COR-L47 (cell line): ENCODE measurements around the gene RELA.

ENCODE experiments used
- DNase-seq: peaks from one replicate; lab custom pipeline; 2025; lab: John Stamatoyannopoulos, UW

RELA gene

GRCh38 chr11:65633390-65634108 is 29.2 kb downstream of the RELA start:
- no peak for DNase-seq

GRCh38 chr11:65630215-65630614 is 32.5 kb downstream of the RELA start:
- DNase-seq, result no peak

GRCh38 chr11:65629579-65629978 is 33.1 kb downstream of the RELA start:
- no peak for DNase-seq

- DNase-seq, result no peak
Observed at GRCh38 chr11:65627202-65627601, 35.5 kb downstream of the RELA start.

GRCh38 chr11:65625628-65626342 is 36.9 kb downstream of the RELA start:
- no peak for DNase-seq

- no peak for DNase-seq
Observed at GRCh38 chr11:65624931-65625627, 37.6 kb downstream of the RELA start.

- DNase-seq, result no peak
Observed at GRCh38 chr11:65623852-65624616, 38.7 kb downstream of the RELA start.

GRCh38 chr11:65623177-65623576 is 39.5 kb downstream of the RELA start:
- DNase-seq, result no peak

GRCh38 chr11:65622011-65622410 is 40.7 kb downstream of the RELA start:
- DNase-seq, result no peak

GRCh38 chr11:65621460-65621859 is 41.3 kb downstream of the RELA start:
- no peak for DNase-seq

- no peak for DNase-seq
Observed at GRCh38 chr11:65620666-65621065, 42.0 kb downstream of the RELA start.

- no peak for DNase-seq
Observed at GRCh38 chr11:65619281-65619928, 43.3 kb downstream of the RELA start.

- DNase-seq, result no peak
Observed at GRCh38 chr11:65618763-65619162, 44.0 kb downstream of the RELA start.

GRCh38 chr11:65617990-65618751 is 44.5 kb downstream of the RELA start:
- no peak for DNase-seq

- DNase-seq, result no peak
Observed at GRCh38 chr11:65617136-65617850, 45.4 kb downstream of the RELA start.

- no peak for DNase-seq
Observed at GRCh38 chr11:65616575-65617001, 46.1 kb downstream of the RELA start.

- DNase-seq, result no peak
Observed at GRCh38 chr11:65615950-65616574, 46.7 kb downstream of the RELA start.

- DNase-seq, result peak; percentile 100
Observed at GRCh38 chr11:65615229-65615949, 47.3 kb downstream of the RELA start, which contains the start of gene PCNX3. TSS of gene PCNX3 (plus strand) at chr11:65615776. CDS start at chr11:65616312, 536 bp downstream.
